ENCODE measurements around the gene MKRN2.

GRCh38 chr3:12601072-12601471 is 44.2 kb downstream of the MKRN2 start:
- TF ChIP-seq POLR2A (IDR thresholded peaks at IDR 0.05) (no peak), CTCF (IDR thresholded peaks at IDR 0.05) (no peak)

Measured in thyroid gland (tissue), 4 donors.